K562 (cell line): Measurements from ENCODE around the gene ERFL. TPM values are rescaled to one million over a fixed set of nuclear protein-coding genes. Genes with fewer than 3 reads are reported as not detected.
A peak's percentile ranks its signal among the peaks of the same experiment; 100 is the strongest.

Experiments
- CREB5 ChIP-seq: fragments of 250-450 bp; sonication (Bioruptor Pico); IDR thresholded peaks from 2 replicates; pipeline ENCODE4 v1.5.0; 2020; ENCODE audit warnings: mild to moderate bottlenecking
- HDAC1 ChIP-seq, 2 experiments: fragments of 450-650 bp; IDR thresholded peaks; 2 replicates each; pipeline ENCODE4 v1.6.1; 2016 to 2017; ENCODE audit warnings: inconsistent platforms in 1 of 2, mild to moderate bottlenecking in 1 of 2, moderate library complexity in 1 of 2
- MAX ChIP-seq: sonication (generic); formaldehyde crosslinking; IDR thresholded peaks from 2 replicates; pipeline ENCODE4 v1.9.0; 2022; ENCODE audit warnings: mild to moderate bottlenecking, missing genetic modification reagents
- MLLT1 ChIP-seq, 2 experiments: fragments of 450-650 bp; IDR thresholded peaks; 2 replicates each; pipeline ENCODE4 v1.6.1; 2016
- MNT ChIP-seq, 2 experiments: fragments of 450-650 bp; conservative IDR thresholded peaks; 2 replicates each; pipeline ENCODE4 v1.6.1; 2017; ENCODE audit warnings: mild to moderate bottlenecking in 2 of 2, moderate library complexity in 2 of 2
- MTA3 ChIP-seq: fragments of 450-650 bp; formaldehyde crosslinking; IDR thresholded peaks from 2 replicates; pipeline ENCODE4 v1.6.1; 2017; ENCODE audit warnings: mild to moderate bottlenecking, borderline replicate concordance
- NCOA1 ChIP-seq: fragments of 450-650 bp; IDR thresholded peaks from 2 replicates; pipeline ENCODE4 v1.6.1; 2016; ENCODE audit warnings: low read depth
- OTX1 ChIP-seq: fragments of 450-650 bp; formaldehyde crosslinking; IDR thresholded peaks from 2 replicates; pipeline ENCODE4 v1.4.0; 2022; ENCODE audit warnings: mild to moderate bottlenecking
- RREB1 ChIP-seq: fragments of 250-450 bp; sonication (Bioruptor Pico); IDR thresholded peaks from 2 replicates; pipeline ENCODE4 v1.4.0; 2020
- SIX5 ChIP-seq, 2 experiments: IDR thresholded peaks; 2 replicates each; pipeline ENCODE4 v1.6.1; 2011; ENCODE audit warnings: low read length in 2 of 2, borderline replicate concordance in 1 of 2, low read depth in 1 of 2, mild to moderate bottlenecking in 1 of 2, moderate library complexity in 1 of 2; ENCODE audit not compliant: insufficient read depth in 1 of 2
- SMARCA4 ChIP-seq: fragments of 450-650 bp; IDR thresholded peaks from 2 replicates; pipeline ENCODE4 v1.6.1; 2016
- SMARCE1 ChIP-seq: fragments of 450-650 bp; IDR thresholded peaks from 2 replicates; pipeline ENCODE4 v1.7.1; 2016; ENCODE audit warnings: mild to moderate bottlenecking
- TSHZ1 ChIP-seq: fragments of 250-450 bp; sonication (Bioruptor Pico); IDR thresholded peaks from 2 replicates; pipeline ENCODE4 v1.4.0; 2020; ENCODE audit warnings: mild to moderate bottlenecking, moderate library complexity
- ZNF444 ChIP-seq: fragments of 250-450 bp; sonication (Bioruptor Pico); IDR thresholded peaks from 2 replicates; pipeline ENCODE4 v1.4.0; 2020; ENCODE audit warnings: mild to moderate bottlenecking, moderate library complexity
- polyA plus RNA-seq, 8 experiments: library from polyadenylated mRNA; depleted of rRNA in 4 of 8; stranded (reverse) in 5 of 8; unstranded in 3 of 8; fragments of >200 nt; fragmentation: Nextera tagmentation in 2 of 8; fragmentation: Illumina TruSeq in 1 of 8; extraction: Ambion mirVana in 2 of 8; extraction: Trizol in 1 of 8; gene quantifications; 2 replicates each; pipeline versions ENCODE4 v1.2.1 to v1.2.3, GENCODE V29; 2011 to 2014; ENCODE audit warnings: inconsistent platforms in 1 of 8, missing spikeins in 1 of 8
- total RNA-seq, 7 experiments: library from RNA; depleted of rRNA in 6 of 7; stranded (reverse); fragments of >200 nt in 6 of 7; fragmentation: Illumina TruSeq in 2 of 7; extraction: Trizol in 2 of 7; gene quantifications; 2 replicates each; pipeline versions ENCODE4 v1.2.1 to v1.2.3, GENCODE V29; 2011 to 2021; ENCODE audit warnings: low replicate concordance in 1 of 7

Gene ERFL
- total and polyA plus RNA-seq, 9 of the 15 experiments (the other 6 are each of a cell fraction or from before 2014, with no cell fraction given), result 0.07 to 0.75 (median 0.32) TPM; not detected in 4

GRCh38 chr19:41930322-41930722 lies 2.1 kb upstream of the ERFL start (continued):
- no peak for TF ChIP-seq ZNF444 (CRISPR knock-in tag)
- TF ChIP-seq SMARCA4, result peak; percentile 47; the same call in 1 of the 2 replicates
- peak in 1 of 2 experiments; percentile 55; a peak in 2 of 4 replicates for TF ChIP-seq HDAC1 (IDR thresholded peaks at IDR 0.05)
- TF ChIP-seq MNT (conservative IDR thresholded peaks at IDR 0.05), result peak in 1 of 2 experiments; percentile 80; a peak in 3 of 4 replicates
- TF ChIP-seq TSHZ1 (CRISPR knock-in tag), result no peak
- TF ChIP-seq OTX1 (CRISPR knock-in tag), result no peak
- no peak for TF ChIP-seq NCOA1
- TF ChIP-seq RREB1 (CRISPR knock-in tag), result no peak
- TF ChIP-seq MTA3, result no peak; the same call in 1 of the 2 replicates
- TF ChIP-seq MLLT1 (IDR thresholded peaks at IDR 0.05), result no peak
- TF ChIP-seq MAX (CRISPR knock-in tag), result peak; percentile 78
- TF ChIP-seq SIX5 (IDR thresholded peaks at IDR 0.05; ENCODE audit: borderline replicate concordance in 1 of 2, insufficient read depth in 1 of 2, low read depth in 1 of 2, low read length in 2 of 2), result no peak
- TF ChIP-seq CREB5 (CRISPR knock-in tag), result no peak
- TF ChIP-seq SMARCE1, result peak; percentile 50; the same call in 1 of the 2 replicates
